Parathyroid adenoma (tissue), 2 donors: Measurements from ENCODE around the gene AHNAK.

Source experiments
- H2AFZ ChIP-seq: fragments of 300-600 bp; sonication (generic); one replicate; pipeline ENCODE4 v1.7.0; 2017; ENCODE audit warnings: antibody characterized with exemption, mild to moderate bottlenecking
- H3K27ac ChIP-seq: fragments of 300-600 bp; sonication (generic); one replicate; pipeline ENCODE4 v1.7.0; 2017
- H3K27me3 ChIP-seq: fragments of 300-600 bp; sonication (generic); one replicate; pipeline ENCODE4 v1.7.0; 2017; ENCODE audit warnings: low read length; ENCODE audit not compliant: control insufficient read depth, insufficient read depth
- H3K36me3 ChIP-seq: fragments of 300-600 bp; sonication (generic); one replicate; pipeline ENCODE4 v1.7.0; 2017; ENCODE audit warnings: low read length; ENCODE audit not compliant: control insufficient read depth, insufficient read depth
- H3K4me1 ChIP-seq: fragments of 300-600 bp; sonication (generic); one replicate; pipeline ENCODE4 v1.7.0; 2017; ENCODE audit warnings: control low read depth
- H3K4me2 ChIP-seq: fragments of 300-600 bp; sonication (generic); one replicate; pipeline ENCODE4 v1.7.0; 2017; ENCODE audit warnings: low read length
- H3K4me3 ChIP-seq: fragments of 300-600 bp; sonication (generic); one replicate; pipeline ENCODE4 v1.7.0; 2017; ENCODE audit warnings: low read depth, low read length
- H3K79me2 ChIP-seq: fragments of 300-600 bp; sonication (generic); one replicate; pipeline ENCODE4 v1.7.0; 2017; ENCODE audit warnings: control low read depth
- H3K9ac ChIP-seq: fragments of 300-600 bp; sonication (generic); one replicate; pipeline ENCODE4 v1.7.0; 2017; ENCODE audit warnings: mild to moderate bottlenecking
- H3K9me3 ChIP-seq: fragments of 300-600 bp; sonication (generic); one replicate; pipeline ENCODE4 v1.7.0; 2017; ENCODE audit warnings: low read length; ENCODE audit not compliant: control insufficient read depth
- CTCF ChIP-seq: fragments of 300-600 bp; sonication (generic); IDR thresholded peaks from one replicate; pipeline ENCODE4 v1.7.0; 2017; ENCODE audit warnings: antibody characterized with exemption, mild to moderate bottlenecking
- donor health status: primary hyperparathyroidism.

Gene AHNAK

GRCh38 chr11:62516736-62517371 lies 29.8 kb downstream of the AHNAK start:
- Histone ChIP-seq H3K4me2 (no peak overlapping the region), H3K79me2 (no peaks in the 10 kb centered on the region), H3K27me3 (no peaks in the 10 kb centered on the region), H3K36me3 (no peaks in the 10 kb centered on the region), H3K27ac (no peak overlapping the region), H3K4me1 (no peaks in the 10 kb centered on the region), H3K4me3 (no peak overlapping the region), H3K9me3 (no peaks in the 10 kb centered on the region), H3K9ac (no peak overlapping the region), H2AFZ (no peak overlapping the region)
- no peak for TF ChIP-seq CTCF

GRCh38 chr11:62514151-62514550 lies 32.5 kb downstream of the AHNAK start:
- Histone ChIP-seq H3K27me3 (no peaks in the 10 kb centered on the region), H3K27ac (no peak overlapping the region), H3K4me2 (no peak overlapping the region), H3K4me3 (no peak overlapping the region), H3K9me3 (no peaks in the 10 kb centered on the region), H3K9ac (no peak overlapping the region), H3K79me2 (no peaks in the 10 kb centered on the region), H2AFZ (no peak overlapping the region), H3K4me1 (no peaks in the 10 kb centered on the region), H3K36me3 (no peaks in the 10 kb centered on the region)
- no peak for TF ChIP-seq CTCF

- H3K4me1 ChIP-seq, result peaks cover 4% of the 10 kb centered on the region
- H2AFZ ChIP-seq, result no peak overlapping the region
- no peaks in the 10 kb centered on the region for H3K27me3 ChIP-seq
- H3K4me2 ChIP-seq, result no peak overlapping the region
- no peaks in the 10 kb centered on the region for H3K9me3 ChIP-seq
- no peak overlapping the region for H3K4me3 ChIP-seq
- H3K36me3 ChIP-seq, result no peaks in the 10 kb centered on the region
- H3K27ac ChIP-seq, result no peak overlapping the region
- H3K9ac ChIP-seq, result no peak overlapping the region
- no peak for TF ChIP-seq CTCF
- H3K79me2 ChIP-seq, result no peaks in the 10 kb centered on the region
These were observed 33.0 kb downstream of the AHNAK start for GRCh38 chr11:62513626-62514025.

- no peak overlapping the region for H3K9ac ChIP-seq
- H3K27ac ChIP-seq, result no peak overlapping the region
- H3K4me3 ChIP-seq, result no peak overlapping the region
- peaks cover 7% of the 10 kb centered on the region for H3K4me1 ChIP-seq
- no peaks in the 10 kb centered on the region for H3K36me3 ChIP-seq
- no peaks in the 10 kb centered on the region for H3K27me3 ChIP-seq
- no peak for TF ChIP-seq CTCF
- H3K4me2 ChIP-seq, result no peak overlapping the region
- H3K79me2 ChIP-seq, result no peaks in the 10 kb centered on the region
- no peak overlapping the region for H2AFZ ChIP-seq
- no peaks in the 10 kb centered on the region for H3K9me3 ChIP-seq
These were observed 33.6 kb downstream of the AHNAK start for GRCh38 chr11:62512961-62513360.
